Measurements from ENCODE around the gene TTLL1.
"Not testable (repeated sequence)": the region's sequence is repeated elsewhere in the genome, so short reads cannot be mapped to it uniquely, and the experiment has no call there.

The TTLL1 gene

DNA sequence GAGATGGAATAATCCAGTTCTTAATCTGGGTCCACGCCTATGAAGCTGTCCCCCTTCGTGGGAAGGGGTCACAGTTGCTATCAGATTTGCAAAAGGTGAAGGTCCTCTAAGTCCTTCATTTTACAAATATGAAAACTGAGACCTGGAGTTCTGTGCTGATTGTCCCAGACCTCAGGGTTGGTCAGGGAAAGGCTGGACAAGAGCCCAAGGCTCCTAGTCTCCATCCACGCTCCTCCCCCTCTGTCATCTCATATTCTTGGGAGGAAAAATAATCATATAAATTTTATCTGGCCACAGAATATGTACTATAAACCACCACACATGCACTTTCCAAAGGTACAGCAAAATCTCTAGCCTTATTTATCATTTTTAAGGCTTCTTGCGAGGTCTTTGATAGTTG, 79.7 kb downstream of the TTLL1 start:
- DNase-seq = no peak

DNA sequence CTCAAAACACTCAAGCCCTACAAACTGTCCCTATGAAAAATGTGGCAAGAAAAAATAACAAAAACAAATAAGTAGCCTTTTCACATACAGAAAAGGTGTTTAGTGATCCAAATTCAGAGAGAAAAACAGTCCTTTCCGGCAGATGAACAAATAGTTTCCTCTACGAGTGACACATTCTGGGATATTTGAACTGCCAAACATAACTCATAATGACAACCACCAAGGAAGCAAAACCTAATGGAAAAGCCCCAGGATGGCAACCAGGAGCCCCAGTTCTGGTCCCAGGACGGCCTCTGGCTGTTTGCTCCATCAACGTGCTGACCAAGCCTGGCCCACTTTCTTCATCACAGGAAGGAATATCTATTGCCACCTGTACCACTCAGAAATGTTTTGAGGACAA, 80.3 kb downstream of the TTLL1 start:
- DNase-seq = no peak

DNA sequence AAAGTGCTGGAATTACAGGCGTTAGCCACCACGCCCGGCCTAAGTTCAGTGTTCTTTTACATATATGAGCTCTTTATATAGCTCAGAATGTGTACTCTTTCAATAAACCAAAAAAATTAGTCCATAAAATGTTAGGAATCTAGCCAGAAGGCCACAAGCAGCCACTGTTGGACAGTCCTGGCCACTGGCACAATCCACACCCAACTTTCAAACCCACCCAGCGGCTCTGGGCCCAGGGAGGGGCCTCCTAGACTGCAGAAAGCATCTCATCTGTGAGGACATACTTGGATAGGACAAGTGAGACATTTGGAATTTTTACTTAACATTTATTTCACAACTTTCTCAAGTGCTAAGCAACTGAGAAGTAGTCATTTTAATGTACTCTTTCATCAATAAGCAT, 80.7 kb downstream of the TTLL1 start:
- no peak for DNase-seq

DNA sequence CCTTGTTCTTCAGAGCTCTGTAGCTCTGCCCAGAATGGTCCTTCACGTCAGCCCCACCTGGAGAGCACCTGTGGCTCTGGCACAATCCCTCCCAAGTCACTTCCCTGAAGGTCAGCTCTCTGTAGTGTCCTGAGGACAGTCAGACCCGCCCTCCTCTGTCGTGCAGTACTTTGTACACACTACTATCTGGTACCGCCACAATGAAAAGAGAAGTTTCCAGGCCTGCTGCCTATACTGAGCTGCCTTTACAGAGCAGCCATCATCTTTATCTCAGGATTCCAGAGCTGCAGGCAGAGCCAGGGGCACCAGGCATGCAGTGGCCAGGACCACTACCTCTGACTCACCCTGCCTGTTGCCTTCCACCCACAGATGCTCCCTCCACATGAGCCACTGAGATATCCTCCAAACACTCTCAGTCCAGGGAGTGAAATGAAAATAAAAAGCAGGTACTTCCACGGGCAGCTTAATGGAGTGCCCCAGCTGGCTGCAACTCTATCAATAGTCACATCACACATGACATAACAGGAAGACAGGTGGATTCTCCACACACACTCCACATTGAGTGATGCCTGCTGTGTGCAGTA, 81.6 kb downstream of the TTLL1 start:
- no peak for DNase-seq

DNA sequence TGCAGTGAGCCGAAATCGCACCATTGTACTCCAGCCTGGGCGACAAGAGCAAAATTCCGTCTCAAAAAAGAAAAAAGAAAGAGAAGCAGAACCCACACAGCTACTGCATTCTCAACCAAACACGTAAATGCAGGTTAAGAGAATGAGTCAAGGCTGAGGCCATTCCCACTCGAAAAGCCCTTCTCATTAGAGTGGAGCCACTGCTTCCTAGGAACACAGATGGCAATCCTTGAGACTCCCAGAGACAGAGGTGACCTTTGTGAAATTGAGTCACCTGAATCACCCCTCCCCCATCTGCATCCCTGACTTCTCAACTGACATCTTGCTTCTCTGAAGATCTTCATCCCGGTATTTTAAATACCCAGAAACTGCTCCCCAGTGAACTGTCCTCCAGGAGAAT, 82.4 kb downstream of the TTLL1 start:
- no peak for DNase-seq

DNA sequence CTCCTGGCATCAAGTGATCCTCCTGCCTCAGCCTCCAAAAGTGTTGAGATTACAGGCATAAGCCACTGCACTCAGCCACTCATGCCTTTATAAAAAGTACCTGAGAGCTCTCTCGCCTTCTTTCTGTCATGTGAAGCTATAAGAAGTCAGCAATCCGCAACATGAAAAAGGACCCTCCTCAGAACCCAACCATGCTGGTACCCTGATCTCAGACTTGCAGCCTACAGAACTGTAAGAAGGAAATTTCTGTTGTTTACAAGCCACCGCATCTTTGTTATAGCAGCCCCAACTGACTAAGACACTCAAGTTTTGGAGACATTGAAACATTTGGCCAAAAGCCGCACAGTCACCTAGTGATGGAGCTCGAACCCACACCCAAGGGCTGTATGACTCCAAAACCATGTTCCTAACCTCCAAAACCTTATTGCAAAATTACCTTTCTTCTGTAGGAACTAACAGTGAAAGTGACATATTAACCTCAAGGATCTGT, 83.1 kb downstream of the TTLL1 start:
- DNase-seq = no peak

DNA sequence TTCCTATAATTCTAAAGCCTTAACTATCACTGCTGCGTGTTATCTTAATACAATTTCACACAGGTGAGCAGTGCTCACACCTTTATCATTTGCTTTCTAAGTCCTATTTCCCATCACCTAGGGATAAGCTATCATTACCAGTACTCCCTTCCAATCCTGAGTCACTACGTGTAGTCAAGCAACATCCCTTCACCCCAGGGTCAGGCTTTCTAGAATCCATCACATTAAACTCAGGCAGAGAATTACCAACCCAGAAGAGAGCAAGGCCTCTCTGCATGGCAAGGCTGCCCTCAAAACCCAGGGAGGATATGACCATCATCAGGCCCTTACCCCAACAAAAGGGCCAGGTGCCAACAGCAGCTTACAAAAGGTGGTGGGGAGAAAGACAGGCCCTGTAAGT, 84.1 kb downstream of the TTLL1 start:
- no peak for DNase-seq

DNA sequence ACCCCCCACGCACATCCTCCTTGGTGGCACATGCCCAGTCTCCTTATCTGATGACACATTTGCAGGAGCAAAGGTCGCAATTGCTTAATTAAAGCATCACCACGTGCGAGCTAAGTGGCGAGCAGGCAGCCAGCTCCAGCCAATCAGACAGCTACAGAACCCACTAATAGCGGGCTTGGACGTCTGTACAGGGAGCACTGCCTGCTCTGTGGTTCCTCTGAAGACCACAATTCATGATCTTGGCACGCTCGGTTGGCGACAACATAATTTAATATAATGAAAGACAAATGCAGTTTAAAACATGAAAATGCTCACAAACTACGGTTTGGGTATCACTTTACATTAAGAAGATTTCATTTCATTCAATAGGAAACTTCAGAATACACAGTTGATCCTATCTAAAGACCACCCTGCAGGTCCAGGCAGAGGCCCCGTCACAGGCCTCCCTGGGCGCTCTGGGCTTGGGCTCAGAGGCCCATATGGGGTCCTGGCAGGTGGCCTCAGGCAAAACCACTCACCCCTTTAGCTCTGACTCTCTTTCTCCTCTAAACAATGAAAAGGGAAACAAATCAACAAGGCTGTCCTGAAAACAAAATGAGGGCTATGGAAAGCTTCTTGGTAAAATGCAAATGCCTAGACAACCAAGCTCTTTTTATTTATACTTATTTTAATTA, 84.7 kb downstream of the TTLL1 start:
- no peak for DNase-seq

DNA sequence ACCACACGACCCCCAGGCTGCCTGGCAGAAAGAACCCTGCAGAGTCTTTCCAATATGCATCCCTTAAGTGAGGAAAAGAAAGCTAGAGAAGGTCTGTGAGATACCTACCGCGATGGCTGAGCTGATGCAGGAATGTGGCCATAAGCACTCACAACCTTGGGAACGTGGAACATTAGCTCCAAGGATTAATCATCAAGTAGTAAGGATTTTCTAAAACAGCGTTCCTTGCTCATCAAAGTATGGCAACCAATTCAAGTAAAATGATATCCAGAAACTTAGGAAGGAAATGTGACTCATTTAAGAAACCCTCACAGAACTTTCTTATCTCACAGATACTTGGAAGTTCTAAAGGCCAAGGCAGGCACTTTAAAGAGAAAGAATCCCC, 87.0 kb downstream of the TTLL1 start:
- no peak for DNase-seq

DNA sequence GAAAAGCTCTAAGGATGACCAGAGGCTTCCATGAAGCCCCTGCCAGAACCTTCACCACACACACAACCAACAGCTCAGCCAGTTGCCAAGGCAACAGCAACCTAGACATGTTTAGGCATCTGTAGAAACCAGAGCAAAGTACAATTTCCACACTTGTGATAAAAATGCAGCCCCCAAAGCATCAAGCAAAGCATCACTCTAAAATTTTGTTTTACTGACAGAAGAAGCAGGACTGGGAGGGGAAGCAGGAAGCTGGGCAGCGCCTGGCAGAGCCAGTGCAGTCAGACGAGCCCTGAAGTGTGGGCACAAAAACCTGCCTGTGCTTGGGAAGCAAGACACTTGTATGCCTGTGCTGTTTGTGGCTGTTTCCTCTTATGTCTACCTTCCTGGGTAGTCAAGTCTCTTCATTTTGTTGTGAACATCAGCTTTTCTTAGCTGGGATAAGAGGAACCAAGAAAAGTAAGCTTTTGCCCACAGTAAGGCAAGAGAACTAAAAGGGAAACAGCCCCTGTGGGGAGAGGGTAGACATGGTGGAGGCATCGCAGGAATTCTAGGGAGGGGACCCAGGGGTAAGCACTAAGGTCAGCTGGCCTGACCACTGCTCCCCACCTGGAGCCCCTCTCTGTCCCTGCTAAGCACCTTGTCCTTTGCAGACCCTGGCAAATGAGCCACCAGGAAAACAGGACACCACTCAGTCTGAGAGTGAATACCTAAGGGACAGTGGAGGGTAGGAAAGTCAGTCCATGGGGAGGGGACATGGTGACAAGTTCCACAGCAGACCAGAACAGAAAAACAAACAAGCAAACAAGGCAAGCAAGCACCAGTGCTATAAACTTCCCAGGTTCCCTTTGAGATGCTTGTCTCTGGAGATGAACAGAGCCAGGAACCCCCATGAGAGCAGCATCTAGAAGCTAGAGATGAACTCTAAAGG, 87.7 kb downstream of the TTLL1 start:
- DNase-seq = no peak

DNA sequence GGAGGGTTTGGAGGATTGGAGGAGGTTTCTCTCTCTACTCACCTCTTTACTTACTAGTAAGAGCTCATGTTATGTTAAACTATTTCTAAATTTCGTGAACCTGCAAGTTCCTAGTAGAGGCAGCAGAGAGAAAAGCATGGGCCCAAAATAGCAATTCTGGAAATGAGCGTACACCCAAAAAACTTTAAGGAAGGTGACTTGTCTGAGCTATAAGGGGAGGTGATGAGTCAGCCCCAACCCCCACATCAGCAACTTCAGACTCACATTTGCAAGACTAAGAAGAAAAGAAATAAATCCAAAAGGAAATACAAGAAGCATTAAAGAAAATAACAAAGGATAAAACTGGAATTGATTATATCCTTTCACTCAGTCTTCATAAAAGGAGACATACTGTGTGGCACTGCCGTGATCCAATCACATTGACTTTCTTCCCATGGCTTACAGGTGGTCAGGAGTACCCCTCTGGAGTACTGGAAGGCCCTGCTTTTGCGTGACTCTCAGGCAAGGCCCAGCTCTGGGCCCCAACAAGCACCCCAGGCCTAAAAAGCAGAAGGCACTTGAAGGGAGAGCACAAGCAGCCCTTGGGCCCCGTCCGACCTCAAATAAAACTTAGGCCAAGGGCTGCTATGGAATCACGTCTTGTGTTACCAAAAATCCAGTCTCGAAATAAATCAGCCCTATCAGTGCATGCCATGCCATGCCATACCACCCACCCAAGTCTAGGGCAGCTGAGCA, 88.6 kb downstream of the TTLL1 start:
- no peak for DNase-seq

DNA sequence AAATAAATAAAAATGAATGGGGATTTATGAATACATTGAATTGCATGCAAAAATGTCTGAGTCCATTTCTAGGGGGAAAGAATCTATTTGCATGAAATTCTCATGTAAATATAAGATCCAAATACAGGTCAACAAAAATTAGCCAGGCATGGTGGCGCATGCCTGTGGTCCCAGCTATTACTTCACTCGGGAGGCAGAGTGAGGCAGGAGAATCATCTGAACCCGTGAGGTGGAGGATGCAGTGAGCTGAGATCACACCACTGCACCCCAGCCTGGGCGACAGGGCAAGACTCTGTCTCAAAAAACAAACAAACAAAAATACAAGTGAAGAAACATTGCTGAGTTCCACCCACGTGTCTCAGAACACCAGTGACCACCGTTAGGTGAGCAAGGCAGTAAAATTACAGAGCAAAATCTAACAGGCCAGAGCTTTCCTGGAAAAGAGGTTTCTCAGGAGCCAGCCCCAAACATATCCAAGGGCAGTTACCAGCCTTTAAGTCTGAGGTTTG, 91.6 kb downstream of the TTLL1 start:
- no peak for DNase-seq

DNA sequence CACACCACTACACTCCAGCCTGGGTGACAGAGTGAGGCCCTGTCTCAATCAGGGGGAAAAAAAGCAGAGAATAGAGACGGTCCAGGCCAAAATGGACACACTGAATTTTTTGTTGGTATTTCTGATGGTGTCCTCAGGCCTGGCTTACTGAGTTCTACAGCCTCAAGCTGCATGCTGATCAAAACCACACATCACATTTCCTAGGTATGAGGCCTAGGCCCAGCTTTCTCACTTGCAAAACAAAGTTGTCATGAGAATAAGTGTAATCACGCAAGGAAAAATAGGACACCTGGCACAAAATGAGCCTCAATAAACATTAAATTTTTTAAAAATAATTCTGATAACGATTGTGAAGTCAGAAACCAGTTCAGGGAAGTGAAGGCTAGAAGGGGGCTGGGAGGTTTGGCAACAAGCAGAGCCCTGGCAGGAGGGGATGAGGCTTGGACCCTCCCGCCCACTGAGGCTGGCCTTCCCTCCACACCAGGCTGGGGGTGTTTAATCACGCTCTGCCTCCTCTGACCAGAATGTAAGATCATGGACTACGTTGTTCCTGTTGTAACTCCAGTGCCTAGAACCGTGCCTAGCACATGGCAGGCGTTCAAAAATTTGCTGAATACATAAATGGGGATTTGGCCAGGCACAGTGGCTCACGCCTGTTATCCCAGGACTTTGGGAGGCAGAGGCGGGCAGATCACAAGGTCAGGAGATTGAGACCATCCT, 92.4 kb downstream of the TTLL1 start:
- no peak for DNase-seq

DNA sequence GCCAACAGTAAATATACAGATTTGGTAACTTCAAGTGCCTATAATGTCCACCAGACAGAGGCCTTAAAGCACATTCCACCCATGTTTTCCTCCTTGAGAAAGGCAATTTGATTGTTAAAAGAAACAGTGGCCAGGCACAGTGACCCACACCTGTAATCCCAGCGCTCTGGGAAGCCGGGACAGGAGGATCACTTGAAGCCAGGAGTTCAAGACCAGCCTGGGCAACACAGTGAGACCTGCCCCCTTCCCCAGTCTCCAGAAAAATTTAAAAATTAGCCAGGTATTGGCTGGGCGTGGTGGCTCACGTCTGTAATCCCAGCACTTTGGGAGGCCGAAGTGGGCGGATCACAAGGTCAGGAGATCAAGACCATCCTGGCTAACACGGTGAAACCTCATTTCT, 93.5 kb downstream of the TTLL1 start:
- DNase-seq = not testable (repeated sequence)

DNA sequence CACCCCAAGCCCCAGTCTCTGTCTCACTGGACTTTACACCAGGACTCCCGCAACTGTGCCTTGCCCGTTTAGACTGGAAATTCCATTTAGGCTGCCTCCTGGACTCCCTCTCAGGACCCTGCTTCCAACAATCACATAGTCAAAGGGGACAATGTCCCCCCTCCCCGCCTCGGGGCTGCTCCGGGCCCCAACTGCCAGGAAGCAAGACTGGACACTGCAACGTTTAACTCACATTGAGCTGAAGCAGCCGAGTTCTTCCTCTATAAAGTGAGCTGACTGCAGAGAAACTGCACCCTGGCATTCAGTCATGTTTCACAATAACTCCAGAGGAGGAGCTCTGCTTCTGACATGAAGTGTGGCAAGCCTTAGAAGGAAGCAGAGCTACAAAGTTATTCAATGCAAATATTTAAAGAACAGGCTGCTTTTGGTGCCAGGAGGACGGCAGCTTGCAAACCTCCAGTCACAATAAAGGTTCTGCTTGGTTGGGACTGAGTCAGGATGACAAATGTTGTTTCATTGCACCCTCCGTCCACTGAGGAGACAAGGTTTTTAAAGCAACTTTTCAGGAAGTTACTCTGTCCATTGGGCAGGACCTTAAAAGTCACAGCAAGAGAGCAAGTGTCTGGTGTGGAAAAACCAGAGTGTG, 94.2 kb downstream of the TTLL1 start:
- DNase-seq = no peak

DNA sequence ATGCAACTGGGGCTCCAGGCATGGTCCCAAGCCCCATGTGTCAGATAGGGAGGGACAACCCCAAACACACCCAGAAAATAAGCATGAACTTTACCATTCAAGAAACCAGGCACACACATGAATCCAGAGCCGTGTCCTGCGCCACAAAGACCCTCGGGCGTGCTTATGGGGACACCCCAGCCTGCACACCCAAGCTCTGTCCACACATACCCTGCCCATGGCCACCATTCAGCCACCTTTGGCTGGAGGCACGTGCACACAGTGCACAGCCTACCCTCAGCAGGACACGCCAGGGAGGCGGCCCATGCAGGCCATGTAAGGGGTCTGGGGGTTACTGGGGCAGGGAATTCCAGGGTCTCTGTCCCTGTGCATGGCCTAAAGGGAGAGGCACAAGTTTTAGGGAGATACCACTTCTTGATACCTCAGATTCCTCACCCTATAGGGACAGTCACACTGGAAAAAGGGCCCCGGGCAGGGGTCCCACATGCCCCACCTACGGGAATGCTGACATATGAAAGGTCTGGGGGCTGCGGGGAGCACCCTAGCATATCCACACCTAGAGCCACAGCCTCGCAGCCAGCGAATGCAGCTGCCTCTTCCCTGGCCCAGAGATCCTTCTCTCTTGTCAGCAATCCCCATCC, 94.8 kb downstream of the TTLL1 start:
- DNase-seq = no peak

DNA sequence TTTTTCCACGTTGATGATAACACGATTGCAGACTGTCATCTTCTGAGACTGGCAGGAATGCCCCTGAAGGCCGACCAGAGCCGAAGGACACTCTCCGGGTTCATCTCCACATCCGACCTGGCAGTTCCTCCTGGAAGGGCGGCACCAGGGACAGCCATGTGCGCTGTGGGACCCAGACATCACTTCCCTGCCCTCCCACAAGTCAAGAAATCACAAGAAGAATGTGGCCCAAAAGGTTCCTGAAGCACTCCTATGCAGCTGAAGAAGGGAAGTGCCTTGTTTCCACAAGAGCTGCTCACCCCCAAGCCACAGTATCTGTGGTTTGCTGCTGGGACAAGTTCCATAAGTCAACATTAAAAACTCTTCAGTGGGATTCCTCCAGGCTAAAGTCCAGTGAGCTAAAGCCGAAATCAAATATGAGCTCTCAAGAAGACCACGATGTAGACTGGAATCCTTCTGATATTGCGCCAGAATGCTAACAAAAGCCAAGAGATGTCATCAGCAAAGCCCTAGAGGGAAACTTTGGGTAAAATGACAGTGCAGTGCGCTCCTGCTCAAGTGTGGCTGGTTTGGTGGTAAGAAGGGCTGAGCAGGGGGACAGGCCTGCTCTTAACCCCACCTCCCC, 95.4 kb downstream of the TTLL1 start:
- DNase-seq = no peak

DNA sequence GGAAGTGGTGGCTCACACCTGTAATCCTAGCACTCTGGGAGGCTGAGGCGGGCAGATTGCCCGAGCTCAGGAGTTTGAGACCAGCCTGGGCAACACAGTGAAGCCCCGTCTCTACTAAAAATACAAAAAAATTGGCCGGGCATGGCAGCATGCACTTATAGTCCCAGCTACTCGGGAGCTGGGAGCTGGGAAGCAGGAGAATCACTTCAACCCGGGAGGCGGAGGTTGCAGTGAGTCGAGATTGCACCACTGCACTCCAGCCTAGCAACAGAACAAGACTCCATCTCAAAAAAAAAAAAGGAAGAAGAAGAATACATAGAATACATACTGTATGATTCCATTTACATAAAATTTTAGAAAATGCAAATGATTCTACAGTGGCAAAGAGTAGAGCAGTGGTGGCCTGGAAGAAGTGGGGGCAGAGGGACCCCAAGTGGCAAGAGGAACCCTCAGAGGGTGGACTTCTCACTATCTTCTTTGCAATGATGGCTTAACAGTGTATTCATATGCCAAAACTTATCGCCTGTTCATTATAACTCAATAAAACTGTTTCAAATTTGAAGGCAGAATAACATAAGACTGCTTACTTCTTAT, 96.2 kb downstream of the TTLL1 start:
- DNase-seq = no peak

DNA sequence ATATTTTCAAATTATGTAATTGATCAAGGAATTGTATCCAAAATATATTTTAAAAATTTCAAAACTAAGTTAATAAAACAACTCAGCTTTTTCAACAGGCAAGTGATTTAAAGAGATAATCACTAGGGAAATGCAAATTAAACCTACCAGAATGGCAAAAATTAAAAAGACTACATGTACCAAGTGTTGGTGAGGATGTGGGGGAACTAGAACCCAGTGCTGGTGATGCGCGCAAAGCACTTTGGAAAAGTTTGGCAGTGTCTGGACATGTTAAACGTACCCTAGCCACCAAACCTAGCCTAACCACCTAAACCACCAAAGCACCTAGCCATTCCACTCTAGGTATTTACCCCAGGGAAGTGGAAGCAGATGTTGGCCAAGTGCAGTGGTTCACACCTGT, 97.1 kb downstream of the TTLL1 start:
- no peak for DNase-seq

DNA sequence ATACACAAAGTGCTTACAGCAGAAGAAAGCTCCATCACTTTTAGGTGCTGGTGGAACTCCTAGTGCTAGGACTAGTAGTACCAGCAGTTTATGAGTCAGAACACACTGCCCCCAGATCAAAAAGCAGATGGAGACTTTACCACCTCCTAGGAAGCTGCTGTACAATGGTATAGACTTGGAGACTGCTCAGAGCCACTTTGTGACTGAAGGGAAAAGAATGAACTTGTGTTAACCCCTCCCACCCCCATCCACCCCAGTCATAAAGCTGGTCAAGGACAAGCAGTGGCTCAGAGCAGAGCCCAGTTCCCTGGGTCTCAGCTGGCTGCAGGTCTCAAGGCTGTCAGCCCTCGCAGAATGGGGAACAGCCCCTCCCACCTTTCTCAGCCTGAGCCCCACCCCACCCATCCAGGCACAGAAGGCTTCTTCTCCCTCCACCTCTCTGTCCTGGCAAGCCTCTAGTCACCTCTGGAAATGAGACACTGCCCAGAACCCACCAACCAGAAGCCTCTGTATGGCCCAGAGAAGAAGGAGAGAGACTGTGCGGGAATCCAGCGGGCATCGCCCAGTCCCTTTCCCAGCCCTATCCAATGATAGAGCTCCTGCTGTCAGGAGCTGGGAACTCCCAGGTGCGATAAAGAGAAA, 98.1 kb downstream of the TTLL1 start:
- DNase-seq = no peak

Data from SHP77 treated with DMSO at 0.1 percent for 48 hours (cell line).